Nephron (organoid): Measurements from ENCODE around the gene ARHGEF9.
"Not testable (repeated sequence)": the region's sequence is repeated elsewhere in the genome, so short reads cannot be mapped to it uniquely, and the experiment has no call there.

Source experiments
- H3K27ac Mint-ChIP-seq, 3 experiments: 2 replicates each; pipeline ENCODE4 v1.8.0; 2020; ENCODE audit warnings: mixed read lengths in 3 of 3, mild to moderate bottlenecking in 2 of 3, moderate library complexity in 1 of 3
- H3K27me3 Mint-ChIP-seq: 2 replicates; pipeline ENCODE4 v1.8.0; 2021; ENCODE audit warnings: low read depth, mild to moderate bottlenecking, moderate library complexity, mixed read lengths
- H3K36me3 Mint-ChIP-seq: 2 replicates; pipeline ENCODE4 v1.8.0; 2020; ENCODE audit warnings: low read depth, mixed read lengths
- H3K4me1 Mint-ChIP-seq: 2 replicates; pipeline ENCODE4 v1.8.0; 2020; ENCODE audit warnings: mixed read lengths
- H3K4me3 Mint-ChIP-seq, 3 experiments: 2 replicates each; pipeline ENCODE4 v1.8.0; 2020; ENCODE audit warnings: mild to moderate bottlenecking in 3 of 3, mixed read lengths in 3 of 3, moderate library complexity in 2 of 3
- H3K9me3 Mint-ChIP-seq: 2 replicates; pipeline ENCODE4 v1.8.0; 2020; ENCODE audit warnings: mixed read lengths
- TF ChIP-seq, protein P1 (sequence below), 3 experiments: fragments of 200-600 bp; sonication (generic); IDR thresholded peaks; one replicate each; pipeline ENCODE4 v1.5.0; 2021; ENCODE audit warnings: antibody characterized with exemption in 3 of 3; ENCODE audit not compliant: unreplicated experiment in 3 of 3

The ARHGEF9 gene

DNA sequence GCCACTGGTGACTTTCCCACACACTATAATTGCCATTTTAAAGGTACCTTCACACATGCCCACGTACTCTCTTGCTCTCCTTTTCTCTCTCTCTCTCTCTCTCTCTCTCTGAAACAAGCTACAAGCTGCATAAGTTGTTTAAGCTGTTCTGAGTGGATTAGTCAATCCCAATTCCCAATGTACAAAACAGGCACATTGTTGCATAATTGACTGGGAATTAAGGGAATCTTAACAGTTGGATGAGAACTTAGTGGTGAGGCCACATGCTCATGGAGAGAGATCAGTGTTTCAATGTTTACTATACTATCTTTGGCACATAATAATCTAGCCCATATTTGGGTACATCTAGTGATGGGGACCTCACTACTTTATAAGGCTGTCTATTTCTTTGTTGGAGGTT lies 123.3 kb downstream of the ARHGEF9 start:
- H3K27me3 Mint-ChIP-seq: no peaks in the 10 kb centered on the region

DNA sequence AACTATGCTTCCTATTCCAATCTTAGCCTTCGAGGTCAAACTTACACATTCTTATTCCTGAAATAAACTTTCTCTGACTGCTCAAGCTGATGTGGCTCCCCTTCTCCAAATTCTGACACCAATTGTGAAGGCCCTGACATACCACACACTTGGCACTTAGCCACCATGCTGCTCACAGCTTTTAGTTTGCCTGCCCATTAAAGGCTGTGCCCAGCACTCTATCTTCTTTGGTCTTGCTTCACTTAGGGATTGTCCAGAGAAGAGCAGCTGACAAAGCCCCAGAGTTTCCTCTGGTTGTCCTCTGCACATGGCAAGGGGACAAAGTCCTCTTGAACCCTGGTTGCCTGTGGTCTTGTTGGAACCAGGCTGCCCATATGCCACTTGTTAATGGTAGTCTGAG lies 126.1 kb downstream of the ARHGEF9 start:
- peaks cover 5% of the 10 kb centered on the region for H3K4me1 Mint-ChIP-seq
- peaks cover 3% of the 10 kb centered on the region for H3K9me3 Mint-ChIP-seq
- peaks cover 32% of the 10 kb centered on the region for H3K36me3 Mint-ChIP-seq
- H3K27me3 Mint-ChIP-seq: no peaks in the 10 kb centered on the region
- TF ChIP-seq, protein P1, sequence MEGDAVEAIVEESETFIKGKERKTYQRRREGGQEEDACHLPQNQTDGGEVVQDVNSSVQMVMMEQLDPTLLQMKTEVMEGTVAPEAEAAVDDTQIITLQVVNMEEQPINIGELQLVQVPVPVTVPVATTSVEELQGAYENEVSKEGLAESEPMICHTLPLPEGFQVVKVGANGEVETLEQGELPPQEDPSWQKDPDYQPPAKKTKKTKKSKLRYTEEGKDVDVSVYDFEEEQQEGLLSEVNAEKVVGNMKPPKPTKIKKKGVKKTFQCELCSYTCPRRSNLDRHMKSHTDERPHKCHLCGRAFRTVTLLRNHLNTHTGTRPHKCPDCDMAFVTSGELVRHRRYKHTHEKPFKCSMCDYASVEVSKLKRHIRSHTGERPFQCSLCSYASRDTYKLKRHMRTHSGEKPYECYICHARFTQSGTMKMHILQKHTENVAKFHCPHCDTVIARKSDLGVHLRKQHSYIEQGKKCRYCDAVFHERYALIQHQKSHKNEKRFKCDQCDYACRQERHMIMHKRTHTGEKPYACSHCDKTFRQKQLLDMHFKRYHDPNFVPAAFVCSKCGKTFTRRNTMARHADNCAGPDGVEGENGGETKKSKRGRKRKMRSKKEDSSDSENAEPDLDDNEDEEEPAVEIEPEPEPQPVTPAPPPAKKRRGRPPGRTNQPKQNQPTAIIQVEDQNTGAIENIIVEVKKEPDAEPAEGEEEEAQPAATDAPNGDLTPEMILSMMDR (IDR thresholded peaks at IDR 0.05; ENCODE audit: unreplicated experiment in 3 of 3): no peak
- H3K27ac Mint-ChIP-seq: no peak overlapping the region
- no peak overlapping the region for H3K4me3 Mint-ChIP-seq

More for the DNA sequence above, 123.3 kb downstream of the ARHGEF9 start:
- peaks cover 31% of the 10 kb centered on the region for H3K36me3 Mint-ChIP-seq
- H3K27ac Mint-ChIP-seq: no peak overlapping the region
- TF ChIP-seq, protein P1 (IDR thresholded peaks at IDR 0.05; ENCODE audit: unreplicated experiment in 3 of 3): no peak
- H3K4me1 Mint-ChIP-seq: peaks cover 5% of the 10 kb centered on the region
- no peaks in the 10 kb centered on the region for H3K9me3 Mint-ChIP-seq
- no peak overlapping the region for H3K4me3 Mint-ChIP-seq

DNA sequence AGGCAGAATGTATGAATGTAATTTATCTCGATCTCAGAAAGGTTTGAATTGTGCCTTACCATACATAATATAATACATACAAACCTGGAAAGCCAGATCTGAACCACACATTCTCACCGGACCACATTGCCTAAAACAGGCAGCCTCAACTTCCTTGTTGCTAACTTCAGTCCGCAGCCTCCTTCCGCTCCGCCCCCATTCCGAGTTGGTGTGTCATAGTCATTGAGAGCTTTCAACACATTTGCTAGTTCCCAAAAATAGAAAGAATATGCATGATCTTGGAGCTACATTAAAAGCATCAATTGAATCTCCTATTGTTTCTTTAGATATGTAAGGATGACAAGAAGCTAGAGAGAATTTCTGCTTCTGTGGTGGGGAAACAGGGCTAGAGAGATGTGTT lies 127.2 kb downstream of the ARHGEF9 start:
- no peak overlapping the region for H3K4me3 Mint-ChIP-seq
- TF ChIP-seq, protein P1 (IDR thresholded peaks at IDR 0.05; ENCODE audit: unreplicated experiment in 3 of 3): no peak
- H3K36me3 Mint-ChIP-seq: peaks cover 34% of the 10 kb centered on the region
- peaks cover 3% of the 10 kb centered on the region for H3K9me3 Mint-ChIP-seq
- H3K4me1 Mint-ChIP-seq: peaks cover 5% of the 10 kb centered on the region
- H3K27me3 Mint-ChIP-seq: no peaks in the 10 kb centered on the region
- H3K27ac Mint-ChIP-seq: no peak overlapping the region

DNA sequence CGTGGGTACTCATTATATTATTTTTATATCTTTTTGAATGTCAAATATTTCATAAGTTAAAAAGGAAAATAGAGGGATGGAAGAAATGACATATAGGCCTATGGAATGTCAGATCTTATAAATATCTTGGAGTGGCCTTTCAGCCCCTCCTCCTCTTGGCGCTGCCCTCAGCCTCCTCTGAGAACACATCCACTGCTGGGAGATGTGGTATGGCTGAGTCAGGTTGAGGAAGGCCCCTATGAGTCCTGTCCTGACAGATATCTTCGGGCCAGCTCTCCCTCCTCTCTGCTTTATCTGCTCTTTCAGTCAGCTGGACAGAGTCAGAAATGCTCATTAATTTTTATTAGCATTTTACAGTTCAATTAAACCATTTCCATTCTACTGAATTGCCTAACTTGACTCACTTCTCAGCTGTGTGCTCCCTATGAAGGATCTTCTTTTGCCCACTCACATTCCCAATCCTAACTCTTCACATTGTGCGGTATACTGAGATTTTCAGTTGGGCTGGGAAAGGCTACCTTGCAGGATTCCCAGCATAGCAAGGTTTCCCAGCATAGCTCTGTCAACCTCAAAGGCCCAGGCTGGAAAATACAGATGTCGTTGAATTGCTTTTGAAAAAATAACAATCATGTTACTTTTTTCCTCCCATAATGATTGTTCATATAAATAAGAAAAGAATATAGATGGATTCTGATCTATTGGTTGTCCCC lies 128.0 kb downstream of the ARHGEF9 start:
- Mint-ChIP-seq H3K4me1 (peaks cover 5% of the 10 kb centered on the region), H3K36me3 (peaks cover 37% of the 10 kb centered on the region), H3K27me3 (no peaks in the 10 kb centered on the region), H3K27ac (no peak overlapping the region), H3K4me3 (no peak overlapping the region), H3K9me3 (peaks cover 3% of the 10 kb centered on the region)
- TF ChIP-seq, protein P1 (IDR thresholded peaks at IDR 0.05; ENCODE audit: unreplicated experiment in 3 of 3): no peak

DNA sequence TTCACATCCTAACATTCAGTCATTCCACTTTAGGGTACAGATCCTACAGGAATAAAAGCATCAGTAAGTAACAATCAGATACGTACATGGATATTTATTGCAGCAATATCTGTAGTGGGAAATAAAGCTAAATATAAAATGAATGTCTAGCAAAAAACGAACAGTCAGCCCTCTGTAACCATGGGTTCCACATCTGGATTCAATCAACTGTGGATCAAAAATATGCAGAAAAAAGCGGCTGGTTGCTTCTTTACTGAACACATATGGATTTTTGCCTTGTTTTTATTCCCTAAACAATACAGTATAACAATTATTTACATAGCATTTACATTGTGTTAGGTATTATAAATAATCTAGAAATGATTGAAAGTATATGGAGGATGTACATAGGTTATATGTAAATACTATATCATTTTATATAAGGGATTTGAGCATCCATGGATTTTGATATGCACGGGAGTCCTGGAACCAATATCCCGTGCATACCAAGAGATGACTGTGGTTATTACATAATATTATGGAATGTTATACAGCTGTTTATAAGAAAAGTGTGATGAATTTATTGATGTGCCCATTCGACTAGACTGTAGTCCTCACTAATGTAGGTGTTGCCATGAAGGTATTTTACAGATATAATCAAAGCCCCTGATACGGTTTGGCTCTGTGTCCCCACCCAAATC lies 132.8 kb downstream of the ARHGEF9 start:
- no peaks in the 10 kb centered on the region for H3K27me3 Mint-ChIP-seq
- H3K36me3 Mint-ChIP-seq: peaks cover 61% of the 10 kb centered on the region
- H3K4me1 Mint-ChIP-seq: no peaks in the 10 kb centered on the region
- TF ChIP-seq, protein P1 (IDR thresholded peaks at IDR 0.05; ENCODE audit: unreplicated experiment in 3 of 3): no peak
- no peak overlapping the region for H3K4me3 Mint-ChIP-seq
- H3K27ac Mint-ChIP-seq: no peak overlapping the region
- peaks cover 17% of the 10 kb centered on the region for H3K9me3 Mint-ChIP-seq

DNA sequence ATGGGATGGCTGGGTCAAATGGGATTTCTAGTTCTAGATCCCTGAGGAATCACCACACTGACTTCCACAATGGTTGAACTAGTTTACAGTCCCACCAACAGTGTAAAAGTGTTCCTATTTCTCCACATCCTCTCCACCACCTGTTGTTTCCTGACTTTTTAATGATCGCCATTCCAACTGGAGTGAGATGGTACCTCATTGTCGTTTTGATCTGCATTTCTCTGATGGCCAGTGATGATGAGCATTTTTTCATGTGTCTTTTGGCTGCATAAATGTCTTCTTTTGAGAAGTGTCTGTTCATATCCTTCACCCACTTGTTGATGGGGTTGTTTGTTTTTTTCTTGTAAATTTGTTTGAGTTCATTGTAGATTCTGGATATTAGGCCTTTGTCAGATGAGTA lies 139.3 kb downstream of the ARHGEF9 start:
- H3K4me1 Mint-ChIP-seq, H3K27ac Mint-ChIP-seq, H3K27me3 Mint-ChIP-seq, H3K4me3 Mint-ChIP-seq: not testable (repeated sequence)
- Mint-ChIP-seq H3K36me3 (peaks cover 61% of the 10 kb centered on the region), H3K9me3 (peaks cover 16% of the 10 kb centered on the region)
